Muscle of arm (tissue), 12 donors: ENCODE data around the gene ADA. TPM values are rescaled to one million over a fixed set of nuclear protein-coding genes. Genes with fewer than 3 reads are reported as not detected.
"Not testable (repeated sequence)": the region's sequence is repeated elsewhere in the genome, so short reads cannot be mapped to it uniquely, and the experiment has no call there.

Experiments used
- DNase-seq: peaks from one replicate; pipeline ENCODE4 v3.0.0-alpha.2; 2013
- polyA plus RNA-seq, 12 donors: library from polyadenylated mRNA; unstranded; fragments of 120-200 nt; gene quantifications; one replicate each; pipeline ENCODE4 v1.2.1, GENCODE V29; 2013; ENCODE audit not compliant: insufficient read length in 12 of 12

The ADA gene
- polyA plus RNA-seq, 12 donors = 4.1 to 10.7 (median 6.8) TPM; not detected in 1

DNA sequence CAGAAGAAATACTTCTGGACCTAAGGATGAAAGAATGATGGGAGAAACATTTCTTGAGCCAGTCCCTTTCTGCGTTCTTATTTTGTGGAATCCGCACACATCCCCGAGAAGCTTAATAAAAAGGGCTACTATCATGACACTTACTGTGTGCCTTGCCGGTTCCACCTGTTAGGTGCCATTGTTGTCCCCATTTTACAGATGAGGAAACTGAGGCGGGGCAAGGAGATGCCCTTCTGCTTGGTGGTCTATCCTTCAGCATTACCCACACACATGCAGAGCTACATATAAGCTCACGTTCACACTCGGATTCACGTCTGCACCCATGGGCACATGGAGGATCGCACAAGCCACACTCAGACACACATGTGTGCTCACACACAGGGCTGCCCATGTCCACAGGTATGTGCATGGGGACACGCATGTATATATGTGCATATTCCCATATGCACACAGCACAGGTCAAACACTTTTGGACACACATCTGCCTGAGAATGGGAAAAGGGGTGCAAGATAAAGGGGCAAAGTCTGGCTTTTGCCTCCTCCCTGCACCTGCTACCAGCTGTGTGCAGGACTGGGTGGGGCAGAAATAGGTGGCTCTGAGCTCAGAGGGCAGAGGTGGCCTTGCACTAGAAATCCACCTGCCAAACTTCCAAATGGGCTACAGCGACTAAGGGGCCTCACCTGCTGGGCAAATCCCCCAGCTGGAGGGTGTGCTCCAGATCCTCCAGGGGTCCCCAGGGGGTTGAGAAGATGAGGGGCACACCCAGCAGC is 30.5 kb upstream of the ADA start:
- no peak for DNase-seq

DNA sequence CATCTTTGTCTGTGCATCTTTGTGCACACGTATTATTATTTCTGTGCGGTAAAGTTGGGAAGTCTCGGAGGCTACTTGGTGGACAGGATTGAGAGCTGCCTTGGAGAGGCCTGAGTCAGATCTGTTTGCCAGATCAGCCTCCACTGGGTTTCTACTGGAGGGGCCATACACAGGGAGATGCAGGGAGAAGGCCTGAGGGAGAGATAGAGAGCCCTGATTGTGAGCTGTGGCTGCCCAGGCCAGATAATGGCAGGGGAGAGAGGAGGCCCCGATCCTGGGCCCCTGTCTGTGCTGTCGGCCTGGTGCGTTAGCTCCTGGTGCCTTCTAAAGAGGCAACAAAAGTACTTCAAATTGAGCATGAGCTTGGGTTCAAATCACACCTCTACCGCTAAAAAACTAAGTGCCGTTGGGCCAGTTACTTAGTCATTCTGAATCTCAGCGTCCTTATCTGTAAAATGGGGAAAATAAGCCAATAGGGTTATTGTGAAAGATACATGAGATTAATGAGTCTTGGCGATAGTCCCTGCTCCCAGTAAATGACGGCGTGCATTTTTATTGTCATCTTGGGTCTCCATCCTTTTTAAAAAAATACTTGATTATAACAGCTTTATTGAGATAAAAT is 27.6 kb upstream of the ADA start:
- no peak for DNase-seq

DNA sequence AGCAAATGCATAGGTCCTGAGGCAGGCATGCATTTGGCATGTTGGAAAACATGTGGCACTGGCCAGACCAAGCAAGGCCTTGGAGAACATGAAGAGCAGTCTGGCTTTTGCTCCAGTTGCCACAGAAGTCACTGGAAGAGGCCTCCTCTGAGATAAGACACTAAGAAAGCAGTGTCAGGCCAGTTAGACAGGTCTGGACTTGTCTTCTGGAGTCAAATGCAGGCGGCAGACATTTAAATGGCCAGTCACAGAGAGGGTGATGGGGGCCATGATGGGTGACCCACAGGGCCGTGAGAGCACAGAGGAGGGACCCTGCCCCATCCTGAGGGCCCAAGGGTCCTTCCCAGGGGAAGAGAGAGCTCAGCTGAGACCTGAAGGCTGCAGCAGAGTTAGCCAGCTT is 26.7 kb upstream of the ADA start:
- no peak for DNase-seq

DNA sequence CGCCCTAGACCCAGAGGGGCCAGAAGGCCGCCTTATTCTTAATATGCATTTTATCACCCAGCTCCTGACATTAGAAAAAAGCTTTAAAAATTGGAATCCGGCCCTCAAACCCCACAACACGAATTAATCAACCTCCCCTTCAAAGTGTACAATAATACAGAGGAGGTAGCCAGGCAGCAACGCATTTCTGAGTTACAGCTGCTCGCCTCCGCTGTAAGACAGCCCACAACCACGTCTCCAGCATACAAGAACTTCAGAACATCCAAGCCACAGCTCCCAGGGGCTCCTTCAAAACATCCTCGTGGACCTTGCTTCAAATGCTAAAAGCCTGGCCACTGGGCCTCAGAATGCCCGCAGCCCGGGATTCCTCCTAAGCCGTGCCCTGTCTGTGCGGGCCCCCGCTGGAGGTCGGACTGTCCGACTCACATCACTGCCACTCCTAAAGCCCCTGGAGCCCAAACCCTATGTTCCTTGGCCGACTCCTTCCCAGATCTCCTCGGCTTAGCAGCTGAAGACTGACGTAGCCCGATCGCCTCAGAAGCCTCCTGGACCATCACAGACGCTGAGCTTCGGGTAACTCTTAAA is 20.9 kb upstream of the ADA start:
- DNase-seq = not testable (repeated sequence)

DNA sequence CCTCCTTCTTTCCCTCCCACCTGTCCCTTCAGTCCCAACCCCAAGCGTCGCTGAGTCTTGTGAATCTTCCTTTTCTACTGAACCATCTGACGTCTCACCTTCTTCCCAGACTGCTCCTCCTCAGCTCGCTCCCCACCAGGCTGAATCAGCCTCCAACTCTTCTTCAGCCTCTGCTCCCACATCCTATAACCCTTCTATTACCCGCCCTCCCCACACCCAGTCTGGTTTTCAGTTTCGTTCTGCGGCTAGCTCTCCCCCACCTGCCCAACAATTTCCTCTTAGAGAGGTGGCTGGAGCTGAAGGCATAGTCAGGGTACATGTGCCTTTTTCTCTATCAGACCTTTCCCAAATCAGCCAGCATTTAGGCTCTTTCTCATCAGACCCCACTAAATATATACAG is 20.0 kb upstream of the ADA start:
- not testable (repeated sequence) for DNase-seq

DNA sequence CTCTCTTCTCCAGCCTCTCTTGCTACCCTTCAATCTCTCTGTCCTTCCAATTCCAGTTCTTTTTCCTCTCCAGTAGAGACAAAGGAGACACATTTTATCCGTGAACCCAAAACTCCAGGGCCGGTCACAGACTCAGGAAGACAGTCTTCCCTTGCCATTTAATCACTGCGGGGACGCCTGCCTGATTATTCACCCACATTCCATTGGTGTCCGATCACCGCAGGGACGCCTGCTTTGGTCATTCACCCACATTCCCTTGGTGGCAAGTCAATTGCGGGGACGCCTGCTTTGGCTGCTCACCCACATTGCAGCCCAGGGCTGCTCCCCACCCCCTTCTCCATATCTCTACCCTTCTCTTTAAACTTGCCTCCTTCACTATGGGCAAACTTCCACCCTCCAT is 19.4 kb upstream of the ADA start:
- DNase-seq = not testable (repeated sequence)

DNA sequence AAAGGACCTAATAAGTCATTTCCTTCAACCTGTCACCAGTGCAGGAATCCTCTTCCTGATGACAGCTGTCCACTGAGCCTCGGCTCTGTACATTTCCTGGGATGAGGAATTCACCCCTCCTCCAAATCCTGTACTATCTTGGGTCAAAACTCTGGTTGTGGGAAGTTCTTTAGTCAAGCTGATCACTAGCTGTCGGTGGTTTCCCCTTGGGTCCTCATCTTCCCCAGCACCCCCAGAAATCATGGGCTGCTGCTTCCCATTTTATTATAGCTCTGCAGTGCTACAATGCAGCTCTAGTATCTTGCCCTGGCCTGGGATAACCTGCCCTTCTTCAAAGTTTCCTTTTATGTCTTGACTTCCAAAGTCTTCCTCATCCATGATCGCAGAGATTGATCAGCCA is 14.6 kb upstream of the ADA start:
- no peak for DNase-seq

DNA sequence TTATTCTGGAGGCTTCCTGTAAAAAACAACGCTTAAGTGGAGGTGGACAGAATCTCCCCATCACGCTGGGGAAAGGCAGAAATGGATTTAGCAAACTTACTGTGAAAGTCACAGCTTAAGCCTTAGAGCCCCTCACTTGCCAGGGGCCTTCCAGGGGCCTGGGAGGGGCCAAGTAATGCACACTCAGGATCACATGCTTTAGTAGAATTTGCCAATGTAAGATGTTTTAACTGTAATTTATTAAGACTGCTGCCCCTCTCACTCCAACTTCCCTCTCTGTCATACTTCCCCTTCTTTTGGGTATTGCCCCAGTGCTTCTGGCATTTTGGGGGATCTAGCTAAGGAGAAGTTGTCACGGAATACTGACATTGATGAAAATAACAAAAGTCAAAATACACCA is 12.6 kb upstream of the ADA start:
- no peak for DNase-seq

DNA sequence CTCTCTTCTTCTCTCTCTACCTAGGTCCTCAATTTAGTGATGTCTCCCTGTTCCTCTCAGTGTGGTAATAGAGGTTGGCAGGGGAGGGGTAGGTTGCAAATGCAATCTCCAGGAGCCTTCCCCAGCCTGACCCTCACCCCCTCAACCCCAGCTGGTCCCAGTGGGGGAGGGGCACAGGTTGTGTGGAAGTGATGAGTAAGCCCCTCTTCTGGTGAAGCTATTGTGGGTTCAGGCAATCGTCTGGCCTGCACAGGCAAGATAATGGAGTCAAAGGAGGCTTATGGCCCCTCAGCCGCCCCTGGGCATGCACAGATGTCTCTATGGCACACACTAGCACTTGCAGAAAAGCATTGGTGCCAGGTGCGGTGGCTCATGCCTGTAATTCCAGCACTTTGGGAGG is 10.8 kb upstream of the ADA start:
- DNase-seq = no peak

DNA sequence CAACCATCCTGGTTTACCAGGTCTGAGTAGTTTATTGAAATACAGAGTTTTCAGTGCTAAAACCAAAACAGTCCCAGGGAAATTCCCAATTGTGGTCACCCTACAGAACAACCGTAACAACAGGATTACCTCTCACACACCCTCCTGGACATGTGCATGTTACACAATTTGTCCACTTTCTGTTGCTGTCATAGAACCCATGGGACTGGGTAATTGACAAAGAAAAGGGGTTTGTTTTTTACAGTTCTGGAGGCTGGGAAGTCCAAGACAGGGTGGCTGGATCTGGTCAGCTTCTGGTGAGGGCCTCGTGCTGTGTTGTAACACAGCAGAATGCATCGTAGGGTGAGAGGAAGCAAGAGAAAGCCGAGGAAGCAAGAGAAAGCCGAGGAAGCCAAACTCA is 9.1 kb upstream of the ADA start:
- DNase-seq = no peak

DNA sequence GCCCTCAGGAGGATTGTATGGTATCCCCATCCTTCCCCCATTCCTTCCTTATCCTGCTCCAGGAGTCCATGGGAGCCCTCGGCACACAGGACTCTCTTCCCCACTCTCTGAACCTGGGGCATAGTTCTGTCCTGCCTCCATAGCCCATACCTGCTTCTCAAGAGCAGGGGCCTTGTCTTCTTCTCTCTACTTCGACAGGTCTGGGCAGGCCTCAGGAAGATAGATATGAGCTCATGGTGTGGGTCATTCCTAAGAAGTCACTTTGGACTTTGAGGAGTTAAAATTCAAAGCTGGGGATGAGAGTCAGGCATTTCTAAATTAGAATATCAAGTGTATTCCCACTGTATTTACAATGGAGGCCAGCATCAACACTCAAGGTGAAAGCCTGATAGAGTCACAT is 8.4 kb upstream of the ADA start:
- DNase-seq = no peak

DNA sequence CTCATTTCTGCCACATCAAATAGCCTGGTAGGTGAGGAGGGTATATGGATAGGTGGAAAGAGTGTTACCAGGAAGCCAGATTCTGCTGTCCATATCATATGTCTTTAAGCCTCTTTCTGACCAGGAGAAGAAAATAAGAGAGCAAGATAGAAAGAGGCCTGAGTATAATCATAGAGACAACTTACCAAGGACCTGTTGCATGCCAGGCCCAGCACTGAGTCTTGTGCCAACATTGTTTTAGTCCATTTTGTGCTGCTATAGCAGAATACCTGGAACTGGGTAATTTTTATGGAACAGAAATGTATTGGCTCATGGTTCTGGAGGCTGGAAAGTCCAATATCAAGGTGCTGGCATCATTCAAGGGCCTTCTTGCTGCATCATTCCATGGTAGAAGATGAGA is 7.3 kb upstream of the ADA start:
- DNase-seq = no peak

DNA sequence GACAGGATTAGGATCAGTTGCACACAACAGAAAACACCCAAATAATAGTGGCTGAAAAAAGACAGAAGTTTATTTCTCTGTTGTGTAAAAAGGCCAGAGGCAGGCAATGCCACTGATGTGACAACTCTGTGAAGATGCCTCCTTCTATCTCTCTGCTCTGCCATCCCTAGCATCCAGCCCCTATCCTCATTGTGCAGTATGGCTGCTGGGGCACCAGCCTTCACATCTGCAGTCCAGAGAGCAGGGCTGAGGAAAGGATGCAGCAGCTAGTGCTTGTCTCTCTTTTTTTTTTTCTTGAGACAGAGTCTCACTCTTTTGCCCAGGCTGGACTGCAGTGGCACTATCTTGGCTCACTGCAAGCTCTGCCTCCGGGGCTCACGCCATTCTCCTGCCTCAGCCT is 6.4 kb upstream of the ADA start:
- DNase-seq = no peak

DNA sequence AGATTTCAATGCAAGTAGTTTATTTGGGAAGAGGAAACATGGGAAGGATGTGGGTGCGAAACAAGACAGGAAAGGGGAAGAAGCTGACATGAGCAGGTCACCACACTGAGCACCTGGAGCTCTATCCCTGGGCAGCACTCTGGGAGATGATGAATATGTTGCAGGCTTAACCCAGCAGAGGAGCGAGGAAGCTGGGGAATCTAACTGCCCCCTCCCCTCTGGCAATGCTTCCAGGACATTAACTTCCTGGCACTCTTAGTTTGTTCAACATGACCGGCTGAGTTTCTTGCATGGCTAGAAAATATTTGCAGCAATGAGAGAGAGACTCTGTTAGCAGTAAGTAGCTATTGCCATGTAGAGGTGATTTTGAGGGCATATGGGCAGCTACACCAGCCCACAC is 4.9 kb upstream of the ADA start:
- DNase-seq = no peak

DNA sequence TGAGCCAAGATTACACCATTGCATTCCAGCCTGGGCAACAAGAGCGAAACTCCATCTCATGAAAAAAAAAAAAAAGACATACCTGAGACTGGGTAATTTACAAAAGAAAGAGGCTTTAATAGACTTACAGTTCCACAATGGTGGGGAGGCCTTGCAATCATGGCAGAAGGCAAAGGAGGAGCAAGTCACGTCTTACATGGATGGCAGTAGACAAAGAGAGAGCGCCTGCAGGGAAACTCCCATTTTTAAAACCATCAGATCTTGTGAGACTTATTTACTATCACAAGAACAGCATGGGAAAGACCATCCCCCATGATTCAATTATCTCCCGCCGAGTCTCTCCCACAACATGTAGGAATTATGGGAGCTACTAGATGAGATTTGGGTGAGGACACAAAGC is 2.7 kb upstream of the ADA start:
- DNase-seq = not testable (repeated sequence)

DNA sequence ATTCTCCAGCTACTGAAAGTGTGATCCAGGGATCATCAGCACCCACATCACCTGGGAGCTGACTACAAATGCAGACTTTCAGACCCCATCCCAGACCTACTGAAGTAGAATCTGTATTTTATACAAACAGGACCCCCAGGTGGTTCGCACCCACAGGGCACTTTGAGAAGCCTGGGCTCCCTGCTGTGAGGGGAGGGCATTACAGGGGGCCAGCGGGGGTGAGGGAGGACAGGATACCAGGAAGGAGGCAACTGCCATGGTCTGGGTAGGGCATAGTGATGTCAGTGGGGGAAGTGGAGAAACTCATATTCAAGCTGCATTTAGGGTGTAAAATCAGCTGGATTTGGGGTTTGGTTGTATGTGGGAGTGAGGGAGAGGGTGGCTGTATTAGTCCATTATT is 2.0 kb upstream of the ADA start:
- DNase-seq = no peak

DNA sequence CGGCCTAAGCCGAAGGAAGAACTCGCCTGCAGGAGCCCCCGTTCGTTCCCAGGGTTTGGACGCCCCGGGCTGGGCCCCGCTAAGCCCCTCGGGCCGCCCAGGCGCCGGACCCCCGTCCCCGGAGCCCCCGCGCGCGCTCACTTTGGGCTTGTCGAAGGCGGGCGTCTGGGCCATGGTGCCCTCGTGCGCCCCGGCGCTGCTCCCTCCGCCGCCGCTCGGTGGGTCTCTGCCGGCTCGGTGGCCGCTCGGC is 140 bp downstream of the ADA start:
- no peak for DNase-seq

DNA sequence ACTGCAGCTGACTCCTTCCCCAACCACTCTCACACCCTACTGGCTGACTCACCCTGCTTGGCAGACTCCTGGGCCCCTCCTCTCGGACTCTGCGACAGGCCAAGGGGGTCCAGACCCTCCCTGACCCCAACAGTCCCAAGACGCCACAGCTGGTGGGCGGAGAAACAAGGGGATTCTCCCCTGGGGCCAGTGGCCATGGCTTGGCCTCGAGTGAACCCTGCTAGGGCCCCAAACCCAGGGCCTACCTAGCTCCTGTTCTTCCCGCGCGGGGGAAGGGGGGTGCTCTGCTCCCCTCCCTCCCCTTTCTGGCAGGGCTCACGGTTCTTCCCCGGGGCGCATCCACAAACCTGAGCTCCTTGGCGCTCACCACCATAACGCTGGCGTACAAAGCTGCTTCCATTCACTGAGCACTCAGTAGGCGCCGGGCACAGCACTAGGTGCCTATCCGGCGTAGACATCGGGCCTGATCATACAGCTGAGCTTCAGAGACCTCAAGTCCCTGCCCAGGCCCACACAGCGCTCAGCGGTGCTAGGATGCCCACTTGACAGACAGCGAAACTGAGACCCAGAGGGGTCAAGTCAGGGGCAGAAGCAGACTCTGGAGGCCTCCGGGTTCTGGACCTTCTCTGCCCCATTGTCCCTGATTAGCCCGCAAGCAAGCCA is 597 bp downstream of the ADA start:
- no peak for DNase-seq

DNA sequence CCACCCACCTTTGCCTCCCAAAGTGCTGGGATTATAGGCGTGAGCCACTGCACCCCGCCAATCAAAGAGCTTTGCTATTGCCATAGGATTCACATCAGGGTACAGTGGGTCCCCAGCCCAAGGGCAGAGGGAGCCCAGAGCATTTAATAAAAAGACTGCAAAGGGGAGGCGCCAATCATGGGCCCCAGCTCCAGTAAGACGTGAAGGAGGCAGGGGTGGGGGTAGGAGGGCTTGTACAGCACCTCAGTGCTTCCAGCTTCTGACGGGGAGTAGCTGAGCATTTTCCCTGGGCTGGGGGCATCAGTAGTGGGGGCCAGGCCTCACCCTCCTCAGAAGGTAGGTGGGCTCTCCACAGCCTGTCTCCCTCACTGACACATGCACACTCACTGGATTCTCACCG is 1.5 kb downstream of the ADA start:
- DNase-seq = no peak

DNA sequence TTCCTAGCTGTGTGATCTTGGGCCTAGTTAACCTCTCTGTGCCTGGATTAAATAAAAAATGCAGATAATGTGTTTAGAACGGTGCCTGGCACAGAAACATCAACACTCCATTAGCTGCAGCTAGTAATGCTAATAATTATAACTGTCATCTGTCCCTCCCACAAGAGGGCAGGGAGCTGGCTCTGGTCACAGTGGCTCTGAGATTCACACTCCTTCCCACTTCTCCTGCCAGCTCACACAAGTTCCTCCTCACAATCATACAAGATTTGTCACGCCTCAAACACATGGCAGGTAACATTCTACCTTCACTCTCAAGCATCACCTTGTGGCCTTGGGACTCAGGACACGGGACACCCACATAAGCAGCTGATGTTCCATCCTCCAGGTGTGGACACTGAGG is 2.4 kb downstream of the ADA start:
- DNase-seq = no peak

DNA sequence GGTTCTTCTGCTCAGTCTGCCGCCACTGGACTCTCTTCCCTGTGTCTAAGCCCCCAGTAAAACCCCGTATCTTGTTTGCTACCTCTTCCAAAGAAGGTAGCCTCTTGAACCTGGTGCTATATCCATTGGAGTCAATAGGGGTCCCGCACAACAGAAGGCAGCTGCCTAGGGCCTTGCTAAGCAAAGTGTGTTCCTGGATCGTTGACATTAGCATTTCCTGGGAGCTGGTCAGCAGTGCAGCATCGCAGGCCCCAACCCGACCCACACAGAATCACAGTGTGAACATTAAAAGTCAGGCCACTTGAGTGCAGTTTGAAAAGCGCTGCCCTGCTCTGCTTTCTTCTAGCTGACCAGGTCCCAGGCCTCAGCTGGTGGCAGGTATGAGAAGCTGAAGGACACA is 2.9 kb downstream of the ADA start:
- no peak for DNase-seq

DNA sequence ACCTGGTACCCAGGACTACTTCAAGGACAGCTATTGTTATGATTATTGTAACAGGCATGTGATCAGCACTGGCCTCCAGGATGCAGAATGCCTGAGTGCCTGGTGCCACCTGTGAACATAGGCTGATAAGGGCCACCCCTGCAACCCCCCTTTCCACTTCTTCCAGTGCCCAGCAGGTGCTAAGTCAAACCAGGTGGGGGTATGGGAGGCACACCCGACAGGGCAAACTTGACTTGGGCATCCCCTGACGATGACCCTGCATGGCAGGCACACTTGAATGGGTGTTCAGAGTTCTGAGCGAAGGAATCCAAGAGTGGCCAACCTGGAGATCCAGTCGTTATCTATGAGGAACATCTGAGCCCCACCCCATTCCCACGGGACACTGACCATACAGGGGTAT is 3.4 kb downstream of the ADA start:
- no peak for DNase-seq

DNA sequence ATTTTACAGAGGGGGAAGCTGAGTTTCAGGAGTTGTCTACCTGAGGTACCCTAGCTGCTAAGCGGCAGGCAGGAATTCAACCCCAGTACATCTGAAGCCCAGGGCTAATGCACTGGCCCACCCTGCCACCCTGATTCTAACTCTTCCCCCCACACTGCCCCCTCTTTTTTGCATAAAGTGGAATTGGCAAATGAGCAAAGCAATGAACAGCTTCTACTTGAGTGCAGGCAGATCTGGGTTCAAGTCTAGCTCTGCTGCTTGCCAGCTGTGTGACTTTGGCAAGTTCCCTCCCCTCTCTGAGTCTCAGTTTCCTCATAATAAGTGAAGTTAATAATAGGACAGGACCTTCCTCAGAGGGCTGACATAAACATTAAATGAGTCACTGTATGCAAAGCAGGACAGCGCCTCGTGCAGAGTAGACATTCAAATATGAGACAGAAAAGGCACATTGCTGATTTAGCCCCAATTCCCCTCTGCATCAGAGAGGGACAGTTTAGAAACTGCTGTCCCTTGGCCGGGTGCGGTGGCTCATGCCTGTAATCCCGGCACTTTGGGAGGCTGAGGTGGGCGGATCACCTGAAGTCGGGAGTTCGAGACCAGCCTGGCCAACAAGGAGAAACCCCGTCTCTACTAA is 4.7 kb downstream of the ADA start:
- no peak for DNase-seq
